Measurements from ENCODE around the gene BANF2. TPM values are rescaled to one million over a fixed set of nuclear protein-coding genes. Genes with fewer than 3 reads are reported as not detected.
A peak's percentile ranks its signal among the peaks of the same experiment; 100 is the strongest.

BANF2 gene
- total RNA-seq, 2 experiments from 2014 or later = not detected

- no peak for DNase-seq
- TF ChIP-seq, protein P1, sequence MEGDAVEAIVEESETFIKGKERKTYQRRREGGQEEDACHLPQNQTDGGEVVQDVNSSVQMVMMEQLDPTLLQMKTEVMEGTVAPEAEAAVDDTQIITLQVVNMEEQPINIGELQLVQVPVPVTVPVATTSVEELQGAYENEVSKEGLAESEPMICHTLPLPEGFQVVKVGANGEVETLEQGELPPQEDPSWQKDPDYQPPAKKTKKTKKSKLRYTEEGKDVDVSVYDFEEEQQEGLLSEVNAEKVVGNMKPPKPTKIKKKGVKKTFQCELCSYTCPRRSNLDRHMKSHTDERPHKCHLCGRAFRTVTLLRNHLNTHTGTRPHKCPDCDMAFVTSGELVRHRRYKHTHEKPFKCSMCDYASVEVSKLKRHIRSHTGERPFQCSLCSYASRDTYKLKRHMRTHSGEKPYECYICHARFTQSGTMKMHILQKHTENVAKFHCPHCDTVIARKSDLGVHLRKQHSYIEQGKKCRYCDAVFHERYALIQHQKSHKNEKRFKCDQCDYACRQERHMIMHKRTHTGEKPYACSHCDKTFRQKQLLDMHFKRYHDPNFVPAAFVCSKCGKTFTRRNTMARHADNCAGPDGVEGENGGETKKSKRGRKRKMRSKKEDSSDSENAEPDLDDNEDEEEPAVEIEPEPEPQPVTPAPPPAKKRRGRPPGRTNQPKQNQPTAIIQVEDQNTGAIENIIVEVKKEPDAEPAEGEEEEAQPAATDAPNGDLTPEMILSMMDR (IDR thresholded peaks at IDR 0.05) = no peak
- H3K9me3 Mint-ChIP-seq = no peaks in the 10 kb centered on the region
- H3K36me3 Mint-ChIP-seq (ENCODE audit: low read depth) = no peaks in the 10 kb centered on the region
- CTCF ChIA-PET = no interaction called here
- intact Hi-C loops (cut with micrococcal nuclease) = no loop called here
- H3K27ac Mint-ChIP-seq = no peak overlapping the region
- no peaks in the 10 kb centered on the region for H3K4me1 Mint-ChIP-seq (ENCODE audit: low read depth)
- POLR2A ChIA-PET = interaction anchor here (0.6 kb wide), 1 partner anchor 111 kb away, joined by 3 read pairs; no protein-coding TSS in a partner anchor
- H3K27me3 Mint-ChIP-seq = peaks cover 7% of the 10 kb centered on the region
- H3K4me3 Mint-ChIP-seq = no peak overlapping the region
- ATAC-seq = peak; percentile 55
These were observed 47.7 kb downstream of the BANF2 start for GRCh38 chr20:17747431-17747846.

- no peak for ATAC-seq
- Mint-ChIP-seq H3K9me3 (no peaks in the 10 kb centered on the region), H3K36me3 (ENCODE audit: low read depth) (no peaks in the 10 kb centered on the region), H3K27ac (no peak overlapping the region), H3K27me3 (peaks cover 9% of the 10 kb centered on the region), H3K4me3 (no peak overlapping the region), H3K4me1 (ENCODE audit: low read depth) (no peaks in the 10 kb centered on the region)
- POLR2A ChIA-PET = interaction anchor here (0.6 kb wide), 1 partner anchor 110 kb away, joined by 3 read pairs; no protein-coding TSS in a partner anchor
- TF ChIP-seq, protein P1 (IDR thresholded peaks at IDR 0.05) = no peak
- DNase-seq = no peak
- CTCF ChIA-PET = no interaction called here
- intact Hi-C loops (cut with micrococcal nuclease) = no loop called here
These were observed 48.5 kb downstream of the BANF2 start for GRCh38 chr20:17748279-17748678.

DNA sequence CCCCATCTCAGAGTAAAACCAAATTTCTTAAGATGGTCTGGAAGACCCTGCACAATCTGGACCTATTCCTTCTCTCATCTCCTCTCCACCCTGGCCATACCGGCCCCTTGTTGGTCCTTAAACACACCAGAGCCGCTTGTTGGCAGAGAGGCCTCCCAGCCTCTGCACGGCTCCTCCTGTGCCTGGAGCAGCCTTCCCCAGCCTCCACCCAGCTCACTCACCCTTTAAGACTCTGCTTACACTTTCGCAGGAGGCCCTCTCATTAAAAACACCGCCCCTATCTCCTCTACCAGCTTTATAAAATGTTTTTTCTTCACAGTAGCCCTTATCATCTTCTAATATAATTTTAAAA, 49.8 kb downstream of the BANF2 start:
- intact Hi-C loops (cut with micrococcal nuclease) = no loop called here
- ATAC-seq (no peak), DNase-seq (no peak)
- Mint-ChIP-seq H3K4me1 (ENCODE audit: low read depth) (no peaks in the 10 kb centered on the region), H3K27ac (no peak overlapping the region), H3K9me3 (no peaks in the 10 kb centered on the region), H3K27me3 (peaks cover 9% of the 10 kb centered on the region), H3K4me3 (no peak overlapping the region), H3K36me3 (ENCODE audit: low read depth) (no peaks in the 10 kb centered on the region)
- CTCF ChIA-PET = no interaction called here
- POLR2A ChIA-PET = no interaction called here
- TF ChIP-seq, protein P1 (IDR thresholded peaks at IDR 0.05) = no peak

DNA sequence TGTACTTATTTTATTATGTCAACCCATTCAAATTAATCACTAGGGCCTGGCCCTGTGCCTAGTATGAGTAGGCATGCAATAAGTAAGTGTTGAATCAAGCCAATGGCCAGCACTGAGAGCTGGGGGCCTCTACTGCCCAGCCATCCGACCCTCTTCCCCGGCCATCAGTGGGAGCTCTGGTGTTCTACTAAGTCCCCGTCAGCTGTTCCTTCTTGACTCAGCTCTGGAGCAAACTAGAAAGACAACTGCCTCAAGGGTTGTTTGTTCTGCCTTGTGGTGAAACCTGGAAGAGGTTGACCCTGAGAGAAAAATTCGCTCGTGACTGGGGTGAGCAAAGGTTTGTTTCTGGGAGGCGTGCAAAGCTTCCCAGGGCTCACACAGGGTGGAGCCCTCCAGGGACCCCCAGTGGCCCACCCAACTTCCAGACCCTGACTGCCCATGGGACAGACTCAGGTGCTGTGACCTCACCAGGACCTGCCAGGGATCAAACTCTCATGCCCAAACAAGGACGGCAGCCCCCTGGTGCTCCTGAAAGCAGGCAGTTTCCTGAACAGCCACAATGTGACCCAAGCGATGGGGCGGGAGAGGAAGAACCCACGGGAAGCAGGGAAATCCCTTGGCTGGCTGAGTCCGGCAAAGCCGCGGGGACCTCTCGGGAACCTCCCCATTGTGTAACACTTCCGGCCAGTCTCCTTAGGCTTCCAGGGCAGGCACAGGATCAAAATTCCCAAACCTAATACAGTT, 50.4 kb downstream of the BANF2 start:
- TF ChIP-seq, protein P1 (IDR thresholded peaks at IDR 0.05) = no peak
- no peaks in the 10 kb centered on the region for H3K36me3 Mint-ChIP-seq (ENCODE audit: low read depth)
- ChIA-PET CTCF (no interaction called here), POLR2A (no interaction called here)
- H3K4me3 Mint-ChIP-seq = no peak overlapping the region
- no peaks in the 10 kb centered on the region for H3K9me3 Mint-ChIP-seq
- H3K4me1 Mint-ChIP-seq (ENCODE audit: low read depth) = no peaks in the 10 kb centered on the region
- H3K27me3 Mint-ChIP-seq = peaks cover 9% of the 10 kb centered on the region
- intact Hi-C loops (cut with micrococcal nuclease) = no loop called here
- ATAC-seq = no peak
- no peak overlapping the region for H3K27ac Mint-ChIP-seq
- DNase-seq = no peak

GRCh38 chr20:17750722-17751045, 50.9 kb downstream of the BANF2 start:
- no peak for DNase-seq
- ATAC-seq = no peak
- Mint-ChIP-seq H3K27ac (no peak overlapping the region), H3K9me3 (no peaks in the 10 kb centered on the region), H3K27me3 (peaks cover 12% of the 10 kb centered on the region), H3K4me3 (no peak overlapping the region), H3K4me1 (ENCODE audit: low read depth) (no peaks in the 10 kb centered on the region), H3K36me3 (ENCODE audit: low read depth) (no peaks in the 10 kb centered on the region)
- POLR2A ChIA-PET = no interaction called here
- intact Hi-C loops (cut with micrococcal nuclease) = no loop called here
- CTCF ChIA-PET = no interaction called here
- TF ChIP-seq, protein P1 (IDR thresholded peaks at IDR 0.05) = no peak

All from activated CD8-positive, alpha-beta T cell treated with anti-CD3 and anti-CD28 coated beads for 36 hours (primary cell).